CD4-positive, alpha-beta T cell (primary cell): ENCODE results near the gene HSP90AB1. TPM values are rescaled to one million over a fixed set of nuclear protein-coding genes. Genes with fewer than 3 reads are reported as not detected.

Experiments used
- ATAC-seq: fragments of 200-7000 bp; cut with Tn5 transposase; one replicate; pipeline ENCODE4 v1.10.0; 2022; ENCODE audit warnings: mild to moderate bottlenecking; ENCODE audit not compliant: poor library complexity
- CTCF ChIA-PET: fragments of 350-600 bp; sonication (Branson Sonifier 250); formaldehyde crosslinking; loops from one replicate; lab custom pipeline; 2021; ENCODE audit warnings: antibody characterized with exemption, inconsistent platforms; lab: Charles Lee
- POLR2A ChIA-PET: fragments of 350-600 bp; sonication (Branson Sonifier 250); formaldehyde crosslinking; loops from one replicate; lab custom pipeline; 2021; ENCODE audit warnings: antibody characterized with exemption, inconsistent platforms; lab: Charles Lee
- DNase-seq, 14 experiments: peaks; one replicate each; pipeline ENCODE4 v3.0.0-alpha.2; 2013 to 2020; ENCODE audit warnings: mixed read lengths in 2 of 14
- H3K27ac ChIP-seq, 2 donors: one replicate each; pipeline versions ENCODE4 v1.5.1 to v1.7.0; 2013; ENCODE audit warnings: low read length in 2 of 2, low read depth in 1 of 2, mild to moderate bottlenecking in 1 of 2
- H3K27me3 ChIP-seq, 2 experiments: 1 replicate in 1 of 2; 2 replicates in 1 of 2; pipeline versions ENCODE4 v1.6.1 to v1.7.0; 2013; ENCODE audit warnings: low read length in 2 of 2, control low read depth in 1 of 2, mild to moderate bottlenecking in 1 of 2, moderate library complexity in 1 of 2; ENCODE audit not compliant: insufficient read depth in 2 of 2, control insufficient read depth in 1 of 2
- H3K36me3 ChIP-seq: one replicate; pipeline ENCODE4 v1.6.1; 2013; ENCODE audit warnings: low read length, control low read depth; ENCODE audit not compliant: insufficient read depth
- H3K4me1 ChIP-seq: one replicate; pipeline ENCODE4 v1.6.1; 2013; ENCODE audit warnings: low read length, control low read depth; ENCODE audit not compliant: insufficient read depth
- H3K4me3 ChIP-seq: one replicate; pipeline ENCODE4 v1.5.1; 2013; ENCODE audit warnings: mild to moderate bottlenecking, low read length, moderate library complexity
- H3K9me3 ChIP-seq, 2 experiments: 1 replicate in 1 of 2; 2 replicates in 1 of 2; pipeline versions ENCODE4 v1.6.1 to v1.7.0; 2013; ENCODE audit warnings: low read length in 2 of 2, mild to moderate bottlenecking in 2 of 2, control low read depth in 1 of 2, moderate library complexity in 1 of 2; ENCODE audit not compliant: control insufficient read depth in 1 of 2, insufficient read depth in 1 of 2
- H3K27ac Mint-ChIP-seq: one replicate; pipeline ENCODE4 v1.8.0; 2020; ENCODE audit warnings: mixed read lengths
- H3K27me3 Mint-ChIP-seq: one replicate; pipeline ENCODE4 v1.8.0; 2021; ENCODE audit warnings: mixed read lengths
- H3K36me3 Mint-ChIP-seq: one replicate; pipeline ENCODE4 v1.8.0; 2021; ENCODE audit warnings: low read depth, mixed read lengths
- H3K4me1 Mint-ChIP-seq: one replicate; pipeline ENCODE4 v1.8.0; 2021; ENCODE audit warnings: low read depth, mixed read lengths
- H3K4me3 Mint-ChIP-seq: one replicate; pipeline ENCODE4 v1.8.0; 2020; ENCODE audit warnings: mild to moderate bottlenecking, mixed read lengths
- H3K9me3 Mint-ChIP-seq: one replicate; pipeline ENCODE4 v1.8.0; 2020; ENCODE audit warnings: mixed read lengths
- intact Hi-C, 2 experiments: fragments of 100-400 bp; cut with DNase I in 1 of 2; cut with micrococcal nuclease in 1 of 2; formaldehyde crosslinking; loops; one replicate each; pipeline versions ENCODE4 v1.15.1 to v1.9.0; 2023 to 2025; cut with DNase I, micrococcal nuclease
- total RNA-seq, 174 experiments: library from RNA in 2 of 174; stranded (reverse) in 2 of 174; gene quantifications; one replicate each; pipeline ENCODE4 v1.2.3 and lab custom pipeline; 2021 to 2026
- TF ChIP-seq, protein P1 (sequence below): fragments of 200-600 bp; IDR thresholded peaks from one replicate; pipeline ENCODE4 v1.8.0; 2022; ENCODE audit warnings: antibody characterized with exemption, mild to moderate bottlenecking

The HSP90AB1 gene
- total RNA-seq, 2 experiments from 2014 or later, result 401 to 405 TPM

DNA sequence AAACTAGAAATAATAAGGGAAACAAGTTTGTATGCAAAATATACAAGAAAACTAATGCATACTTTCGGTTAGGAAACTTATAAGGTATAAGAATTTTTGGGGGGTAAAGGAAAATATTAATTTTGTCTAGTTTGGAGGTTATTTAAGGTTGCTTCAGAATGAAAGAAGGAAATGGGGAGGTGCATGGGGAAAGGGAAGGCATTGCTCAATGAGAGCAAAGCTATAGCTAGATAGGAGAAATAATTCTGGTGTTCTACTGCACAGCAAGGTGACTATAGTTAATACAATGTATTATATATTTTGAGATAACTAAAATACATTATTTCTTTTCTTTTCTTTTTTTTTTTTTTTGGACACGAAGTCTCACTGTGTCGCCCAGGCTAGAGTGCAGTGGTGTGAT, 35.6 kb upstream of the HSP90AB1 start:
- H3K27me3 Mint-ChIP-seq, result peaks cover 4% of the 10 kb centered on the region
- TF ChIP-seq, protein P1, sequence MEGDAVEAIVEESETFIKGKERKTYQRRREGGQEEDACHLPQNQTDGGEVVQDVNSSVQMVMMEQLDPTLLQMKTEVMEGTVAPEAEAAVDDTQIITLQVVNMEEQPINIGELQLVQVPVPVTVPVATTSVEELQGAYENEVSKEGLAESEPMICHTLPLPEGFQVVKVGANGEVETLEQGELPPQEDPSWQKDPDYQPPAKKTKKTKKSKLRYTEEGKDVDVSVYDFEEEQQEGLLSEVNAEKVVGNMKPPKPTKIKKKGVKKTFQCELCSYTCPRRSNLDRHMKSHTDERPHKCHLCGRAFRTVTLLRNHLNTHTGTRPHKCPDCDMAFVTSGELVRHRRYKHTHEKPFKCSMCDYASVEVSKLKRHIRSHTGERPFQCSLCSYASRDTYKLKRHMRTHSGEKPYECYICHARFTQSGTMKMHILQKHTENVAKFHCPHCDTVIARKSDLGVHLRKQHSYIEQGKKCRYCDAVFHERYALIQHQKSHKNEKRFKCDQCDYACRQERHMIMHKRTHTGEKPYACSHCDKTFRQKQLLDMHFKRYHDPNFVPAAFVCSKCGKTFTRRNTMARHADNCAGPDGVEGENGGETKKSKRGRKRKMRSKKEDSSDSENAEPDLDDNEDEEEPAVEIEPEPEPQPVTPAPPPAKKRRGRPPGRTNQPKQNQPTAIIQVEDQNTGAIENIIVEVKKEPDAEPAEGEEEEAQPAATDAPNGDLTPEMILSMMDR, result no peak
- no peaks in the 10 kb centered on the region for H3K27me3 ChIP-seq
- no peaks in the 10 kb centered on the region for H3K9me3 ChIP-seq
- no peak overlapping the region for H3K4me3 Mint-ChIP-seq
- H3K36me3 Mint-ChIP-seq, result no peaks in the 10 kb centered on the region
- H3K4me1 ChIP-seq, result no peaks in the 10 kb centered on the region
- ATAC-seq (no peak), DNase-seq (no peak)
- intact Hi-C loops, result no loop called here
- no peaks in the 10 kb centered on the region for H3K9me3 Mint-ChIP-seq
- ChIA-PET CTCF (interaction anchor here (1.4 kb wide), 1 partner anchor 10 kb away, joined by 4 read pairs; no protein-coding TSS in a partner anchor), POLR2A (no interaction called here)
- H3K27ac Mint-ChIP-seq, result no peak overlapping the region
- H3K27ac ChIP-seq, result no peak overlapping the region
- H3K36me3 ChIP-seq, result no peaks in the 10 kb centered on the region
- no peaks in the 10 kb centered on the region for H3K4me1 Mint-ChIP-seq
- no peak overlapping the region for H3K4me3 ChIP-seq

DNA sequence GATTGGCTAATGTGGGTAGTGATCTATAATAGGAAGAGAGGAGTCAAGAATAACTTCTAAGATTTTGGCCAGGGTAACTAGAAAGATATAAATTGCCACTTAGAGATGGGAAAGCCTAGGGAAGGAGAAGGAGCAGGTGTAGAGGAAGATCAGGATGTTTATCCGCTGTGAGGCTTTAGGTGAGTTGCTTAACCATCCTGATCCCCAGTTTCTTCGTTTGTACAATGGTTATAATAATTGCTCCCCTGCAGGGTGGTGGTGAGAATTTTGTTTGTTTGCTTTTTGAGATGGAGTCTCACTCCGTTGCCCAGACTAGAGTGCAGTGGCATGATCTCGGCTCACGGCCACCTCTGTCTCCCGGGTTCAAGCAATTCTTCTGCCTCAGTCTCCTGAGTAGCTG, 32.6 kb upstream of the HSP90AB1 start:
- Histone ChIP-seq H3K9me3 (peaks cover 0 to 3% of the 10 kb centered on the region in 2 experiments), H3K36me3 (no peaks in the 10 kb centered on the region), H3K27ac (no peak overlapping the region), H3K27me3 (peaks cover 3 to 7% of the 10 kb centered on the region in 2 experiments), H3K4me1 (peaks cover 5% of the 10 kb centered on the region), H3K4me3 (no peak overlapping the region)
- ChIA-PET POLR2A (no interaction called here), CTCF (no interaction called here)
- H3K27ac Mint-ChIP-seq, result no peak overlapping the region
- H3K4me1 Mint-ChIP-seq, result peaks cover 9% of the 10 kb centered on the region
- H3K27me3 Mint-ChIP-seq, result peaks cover 4% of the 10 kb centered on the region
- DNase-seq (no peak), ATAC-seq (no peak)
- H3K4me3 Mint-ChIP-seq, result no peak overlapping the region
- H3K36me3 Mint-ChIP-seq, result no peaks in the 10 kb centered on the region
- TF ChIP-seq, protein P1, result no peak
- intact Hi-C loops, result no loop called here
- no peaks in the 10 kb centered on the region for H3K9me3 Mint-ChIP-seq

DNA sequence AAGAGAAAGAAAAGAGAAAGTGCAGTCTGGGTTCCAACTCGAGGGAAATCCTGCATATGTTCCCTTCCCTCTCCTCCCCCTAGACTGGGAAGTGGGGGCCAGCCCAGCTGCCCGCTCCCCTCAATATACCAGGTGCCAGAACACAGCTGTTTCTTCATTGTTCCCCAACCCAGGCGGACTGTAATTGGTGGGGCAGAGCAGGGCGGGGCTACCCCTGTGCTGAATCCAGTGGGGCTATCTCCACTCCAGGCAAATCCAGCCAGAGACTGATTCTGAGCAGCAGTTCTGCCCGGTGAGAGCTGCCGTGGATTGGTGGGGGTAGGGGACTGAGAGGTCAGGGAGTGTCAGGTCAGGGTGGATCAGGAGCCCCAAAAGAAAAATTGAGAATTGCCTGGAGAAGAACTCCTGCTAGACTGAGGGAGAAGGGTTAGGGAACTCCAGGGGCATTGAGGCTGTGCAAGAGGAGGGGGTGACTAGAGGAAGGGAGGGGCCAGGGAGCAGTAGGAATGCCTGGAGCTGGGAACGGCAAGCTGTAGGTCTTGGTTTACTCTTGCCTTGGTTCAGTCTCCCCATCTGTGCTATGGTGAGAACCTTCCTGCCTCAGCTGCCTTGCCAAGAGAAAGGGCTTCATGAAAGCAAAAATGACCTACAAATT, 30.1 kb upstream of the HSP90AB1 start, which contains the start of gene MYMX:
Gene MYMX (plus strand): TSS at position 250 of the 655 bp plus-strand sequence. CDS start 546 bp downstream, outside the sequence.
- Histone ChIP-seq H3K4me3 (no peak within 1 kb of the TSS), H3K27ac (no peak within 1 kb of the TSS), H3K27me3 (peaks cover 4 to 7% of the 10 kb centered on the region in 2 experiments), H3K36me3 (no peaks in the 10 kb centered on the region), H3K9me3 (peaks cover 0 to 3% of the 10 kb centered on the region in 2 experiments), H3K4me1 (peaks cover 16% of the 10 kb centered on the region)
- H3K9me3 Mint-ChIP-seq, result no peaks in the 10 kb centered on the region
- H3K36me3 Mint-ChIP-seq, result no peaks in the 10 kb centered on the region
- H3K27ac Mint-ChIP-seq, result no peak within 1 kb of the TSS
- DNase-seq (no peak), ATAC-seq (no peak)
- intact Hi-C loops, result no loop called here
- POLR2A ChIA-PET, result no interaction called here
- CTCF ChIA-PET, result interaction anchor here (0.7 kb wide), 1 partner anchor 12 kb away, joined by 4 read pairs; no protein-coding TSS in a partner anchor
- peaks cover 4% of the 10 kb centered on the region for H3K27me3 Mint-ChIP-seq
- no peak within 1 kb of the TSS for H3K4me3 Mint-ChIP-seq
- H3K4me1 Mint-ChIP-seq, result peaks cover 17% of the 10 kb centered on the region
- TF ChIP-seq, protein P1, result no peak
